ENCODE measurements around the gene TSPAN17.
A peak's percentile ranks its signal among the peaks of the same experiment; 100 is the strongest.
"Not testable (repeated sequence)": the region's sequence is repeated elsewhere in the genome, so short reads cannot be mapped to it uniquely, and the experiment has no call there.

The TSPAN17 gene, protein sequence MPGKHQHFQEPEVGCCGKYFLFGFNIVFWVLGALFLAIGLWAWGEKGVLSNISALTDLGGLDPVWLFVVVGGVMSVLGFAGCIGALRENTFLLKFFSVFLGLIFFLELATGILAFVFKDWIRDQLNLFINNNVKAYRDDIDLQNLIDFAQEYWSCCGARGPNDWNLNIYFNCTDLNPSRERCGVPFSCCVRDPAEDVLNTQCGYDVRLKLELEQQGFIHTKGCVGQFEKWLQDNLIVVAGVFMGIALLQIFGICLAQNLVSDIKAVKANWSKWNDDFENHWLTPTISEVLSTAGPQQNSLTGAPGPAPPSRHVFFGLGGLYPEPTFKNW

DNA sequence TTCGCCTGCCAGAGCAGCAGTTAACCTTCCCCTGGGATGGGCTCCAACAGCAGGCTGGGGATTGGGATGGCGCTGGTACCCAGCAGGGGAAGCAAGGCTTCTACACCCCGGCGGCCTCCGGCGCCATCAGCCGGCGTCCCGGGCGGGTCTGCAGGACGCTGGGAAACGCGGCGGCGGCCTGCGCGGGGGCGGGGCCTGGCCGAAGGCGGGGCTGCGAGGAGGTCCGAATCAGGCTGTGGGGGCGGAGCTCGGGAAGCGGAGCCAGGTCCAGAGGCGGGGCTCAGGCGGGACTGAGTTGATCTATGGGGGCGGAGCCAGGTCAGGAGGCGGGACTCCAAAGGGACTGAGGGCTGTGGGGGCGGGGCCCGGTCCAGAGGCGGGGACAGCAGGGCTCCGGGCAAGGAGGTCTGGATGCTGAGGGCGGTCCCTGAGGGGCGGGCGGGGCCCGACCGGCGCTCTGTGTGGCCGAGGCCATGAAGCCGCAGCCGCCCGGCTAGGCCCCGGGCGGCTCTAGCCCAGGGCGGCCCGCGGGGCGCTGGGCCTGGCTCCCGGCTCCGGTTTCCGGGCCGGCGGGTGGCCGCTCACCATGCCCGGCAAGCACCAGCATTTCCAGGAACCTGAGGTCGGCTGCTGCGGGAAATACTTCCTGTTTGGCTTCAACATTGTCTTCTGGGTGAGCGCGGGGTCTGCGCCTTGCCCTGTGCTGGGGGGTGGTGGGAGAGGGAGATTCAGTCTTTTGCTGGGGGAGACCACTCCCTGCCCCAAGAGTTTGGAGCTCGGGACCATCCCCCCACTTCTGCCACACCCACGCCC is at the start of gene TSPAN17:
TSS of gene TSPAN17 (plus strand) at position 455 of the 813 bp plus-strand sequence. CDS start at position 587, 132 bp downstream.
- peak; percentile 92 for DNase-seq

DNA sequence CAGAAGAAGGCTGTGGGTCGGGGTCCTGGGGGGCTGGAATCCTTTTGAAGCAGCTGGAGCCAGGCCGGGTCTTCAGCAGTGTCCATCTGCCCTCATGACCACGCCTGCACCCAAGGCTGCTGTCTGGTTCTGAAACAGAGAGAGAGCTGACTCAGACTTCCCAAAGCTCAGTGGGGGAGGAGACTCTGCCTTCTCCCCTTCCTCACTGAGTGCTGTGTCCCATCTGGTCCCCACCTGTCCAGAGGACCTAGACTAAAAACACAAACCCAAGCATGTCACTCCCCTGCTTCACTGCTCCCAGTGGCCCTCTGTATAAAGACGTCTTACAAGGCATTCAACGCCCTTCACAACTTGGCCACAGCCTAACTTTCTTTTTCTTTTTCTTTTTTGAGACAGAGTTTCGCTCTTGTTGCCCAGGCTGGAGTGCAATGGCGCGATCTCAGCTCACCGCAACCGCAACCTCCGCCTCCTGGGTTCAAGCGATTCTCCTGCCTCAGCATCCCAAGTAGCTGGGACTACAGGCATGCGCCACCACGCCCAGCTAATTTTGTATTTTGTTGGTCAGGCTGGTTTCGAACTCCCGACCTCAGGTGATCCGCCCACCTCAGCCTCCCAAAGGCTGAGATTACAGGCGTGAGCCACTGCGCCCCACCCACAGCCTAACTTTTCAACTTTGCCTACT is 47.4 kb upstream of the TSPAN17 start:
- DNase-seq: not testable (repeated sequence)

DNA sequence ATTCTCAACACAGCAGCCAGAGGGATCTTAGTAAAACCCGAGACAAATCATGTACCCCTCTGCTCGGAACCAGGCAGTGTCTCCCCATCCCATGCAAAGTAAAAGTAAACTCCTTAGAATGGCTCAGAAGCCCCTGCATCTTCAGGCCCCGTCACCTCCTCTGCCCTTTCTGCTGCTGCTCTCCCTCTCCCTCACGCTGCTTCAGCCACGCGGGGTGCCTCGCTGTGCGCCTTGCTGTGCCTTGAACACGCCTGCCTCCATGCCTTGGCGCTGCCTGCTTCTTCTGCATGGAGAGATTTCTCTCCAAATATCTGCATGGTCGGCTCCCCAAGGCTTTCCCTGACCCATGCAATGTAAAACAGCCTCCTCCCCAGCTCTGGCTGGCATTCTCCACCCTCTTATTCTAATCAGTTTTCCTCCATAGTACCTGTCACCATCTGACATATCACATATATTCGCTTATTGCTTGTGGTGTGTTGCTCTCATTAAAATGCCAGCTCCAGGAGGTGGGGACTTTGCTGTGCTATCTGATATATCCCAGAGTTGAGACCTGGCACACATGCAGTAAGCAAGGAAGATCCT is 45.3 kb upstream of the TSPAN17 start:
- DNase-seq: no peak

DNA sequence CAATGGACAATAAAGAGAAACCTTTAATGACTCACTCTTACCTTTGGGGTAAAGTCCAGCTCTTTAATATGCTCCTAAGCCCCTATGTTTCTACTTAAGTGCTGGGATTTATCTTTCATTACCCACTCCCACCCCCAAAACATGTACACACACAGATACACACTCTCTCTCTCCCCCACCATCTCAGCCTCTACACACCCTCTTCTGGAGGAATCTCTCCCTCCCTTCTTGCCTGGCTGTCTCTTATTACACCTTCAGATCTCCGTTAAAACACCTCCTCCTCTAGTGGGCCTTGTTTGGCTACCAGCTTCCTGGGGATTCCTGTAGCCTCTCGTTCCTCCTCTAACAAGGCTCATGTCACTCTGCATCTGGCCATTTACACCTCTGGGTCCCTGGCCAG is 44.2 kb upstream of the TSPAN17 start:
- no peak for DNase-seq

DNA sequence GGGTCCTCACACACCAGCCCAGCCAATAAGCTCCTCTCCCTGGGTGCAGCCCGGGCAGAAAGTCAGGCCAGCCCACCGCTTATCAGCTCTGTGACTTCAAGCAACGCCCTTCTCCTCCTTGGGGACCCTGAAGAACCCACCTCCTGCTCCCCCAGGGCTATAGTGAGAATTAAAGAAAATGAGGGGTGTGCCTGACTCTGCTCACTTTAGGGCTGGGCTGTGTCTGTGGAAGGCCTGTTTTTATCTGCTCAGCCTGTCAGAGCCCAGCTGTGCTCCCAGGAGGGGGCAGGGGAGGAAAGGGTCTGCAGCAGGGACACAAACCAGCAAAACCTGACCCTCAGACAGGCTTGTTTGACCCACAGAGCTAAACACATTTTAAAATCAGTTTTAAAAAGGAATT is 41.3 kb upstream of the TSPAN17 start:
- no peak for DNase-seq

DNA sequence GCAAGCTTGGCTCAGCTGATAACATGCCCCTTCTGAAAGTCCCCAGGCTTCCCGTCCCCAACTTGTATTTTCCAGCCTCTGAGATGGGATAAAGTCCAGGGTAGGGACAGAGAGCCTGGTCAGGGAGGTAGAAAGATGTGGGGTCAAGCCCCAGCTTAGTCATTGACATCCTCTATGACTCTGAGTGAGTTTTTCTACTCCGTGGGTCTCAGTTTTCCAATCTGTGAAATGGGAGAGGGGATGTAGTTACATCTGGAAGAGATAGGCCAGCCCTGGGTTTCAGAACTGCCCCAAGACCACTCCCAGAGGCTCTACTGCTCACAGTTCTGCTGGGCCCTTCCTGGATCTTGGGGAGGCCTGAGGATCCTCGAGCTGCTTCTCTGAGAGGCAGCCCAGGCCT is 40.4 kb upstream of the TSPAN17 start:
- DNase-seq: no peak

DNA sequence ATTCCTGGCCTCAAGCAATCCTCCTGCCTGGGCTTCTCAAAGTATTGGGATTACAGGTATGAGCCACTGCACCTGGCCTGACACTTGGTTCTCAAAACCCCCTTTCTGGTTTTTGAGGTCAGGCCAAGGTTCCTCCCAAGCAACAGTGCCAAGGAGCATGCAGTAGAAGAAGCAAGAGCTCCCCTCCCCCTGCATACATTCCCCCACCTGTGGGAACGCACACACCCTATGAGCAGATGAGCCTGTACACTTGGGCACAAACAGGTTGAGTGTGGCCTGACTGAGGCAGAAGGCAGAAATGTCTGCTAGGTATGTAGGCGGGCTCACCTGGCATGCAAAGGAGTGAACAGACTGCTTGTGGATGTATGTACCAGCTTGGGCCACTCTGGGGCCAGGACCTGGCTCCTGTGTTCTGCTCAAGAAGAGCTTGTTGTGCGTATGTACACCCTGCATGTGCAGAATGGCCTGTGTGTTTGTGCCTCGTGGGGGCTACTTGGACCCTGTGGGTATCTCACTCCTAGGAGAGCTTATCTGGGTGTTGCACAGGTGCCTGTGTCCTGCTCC is 39.1 kb upstream of the TSPAN17 start:
- DNase-seq: no peak

DNA sequence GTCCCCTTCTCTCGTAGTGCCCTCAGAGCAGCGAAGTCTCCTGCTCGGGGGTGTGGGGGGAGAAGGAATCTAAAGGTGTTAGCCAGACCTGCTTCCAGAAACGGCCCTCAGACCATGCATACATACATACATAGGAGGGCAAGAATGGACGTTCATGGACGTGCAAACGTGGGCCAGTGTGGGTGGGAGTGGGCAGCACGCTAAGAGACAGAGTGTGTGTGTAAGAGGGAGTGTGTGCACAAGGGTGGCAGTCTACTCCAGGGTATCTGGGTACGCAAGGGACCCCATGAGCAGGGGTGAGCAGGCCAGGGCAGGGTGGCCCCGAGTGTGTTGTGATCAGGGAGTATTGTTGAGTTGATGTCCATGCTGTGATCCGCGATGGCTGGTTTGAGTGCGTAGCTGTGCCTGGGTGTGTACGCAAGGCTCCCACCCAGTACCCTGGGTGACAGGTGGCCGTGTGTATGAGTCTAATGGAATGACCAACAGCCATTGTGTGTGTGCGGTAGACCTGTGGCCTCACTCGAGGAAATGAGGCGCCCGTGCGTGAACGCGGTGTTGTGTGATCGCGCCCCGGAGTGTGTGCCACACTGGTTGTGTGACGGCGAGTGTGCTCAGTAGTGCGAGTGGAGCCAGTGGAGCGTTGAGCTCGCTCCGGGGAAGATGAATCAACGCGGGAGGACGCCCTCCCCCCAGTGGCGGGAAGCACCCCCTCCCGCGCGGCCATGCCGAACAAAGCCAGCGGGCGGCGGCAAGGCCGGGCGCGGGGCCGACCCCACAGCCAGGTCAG is 38.2 kb upstream of the TSPAN17 start:
- DNase-seq: no peak

DNA sequence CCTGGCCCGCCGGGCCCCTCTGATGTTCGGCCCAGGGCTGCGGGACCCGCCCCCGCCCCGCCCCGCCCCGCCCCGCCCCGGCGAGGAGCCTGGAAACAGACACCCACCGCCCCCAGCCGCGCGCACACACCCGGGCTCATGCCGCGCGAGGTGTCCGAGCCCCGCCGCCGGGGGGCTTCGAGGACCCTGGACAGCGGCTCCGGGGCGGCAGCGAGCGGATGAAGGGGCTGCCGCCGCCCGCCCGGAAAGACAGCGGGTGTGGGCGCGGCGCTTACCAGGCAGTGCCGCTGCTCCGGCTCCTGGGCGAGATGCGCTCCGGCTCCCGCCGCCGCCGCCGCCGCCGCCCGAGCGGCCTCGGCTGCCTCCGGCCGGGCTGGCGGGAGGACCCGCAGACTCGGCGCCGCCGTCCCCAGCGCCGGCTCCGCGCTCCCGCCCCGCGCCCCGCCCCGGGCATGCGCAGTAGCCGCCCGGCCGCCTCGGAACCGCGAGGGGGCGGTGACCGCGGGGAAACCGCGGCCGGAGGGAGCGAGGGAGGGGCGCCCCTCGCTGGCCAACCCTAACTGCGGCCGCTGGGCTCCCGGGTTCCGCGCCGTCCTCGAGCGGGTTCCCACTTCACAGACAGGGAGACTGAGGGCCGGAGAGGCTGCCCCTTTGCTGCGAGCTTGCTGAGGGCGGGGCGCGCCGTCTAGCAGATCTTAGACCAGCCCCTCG is 37.4 kb upstream of the TSPAN17 start, which contains the start of gene GPRIN1:
TSS of gene GPRIN1 (minus strand) at position 433 of the 711 bp plus-strand sequence. CDS start 10,322 bp downstream, outside the sequence.
- DNase-seq: peak; percentile 28

DNA sequence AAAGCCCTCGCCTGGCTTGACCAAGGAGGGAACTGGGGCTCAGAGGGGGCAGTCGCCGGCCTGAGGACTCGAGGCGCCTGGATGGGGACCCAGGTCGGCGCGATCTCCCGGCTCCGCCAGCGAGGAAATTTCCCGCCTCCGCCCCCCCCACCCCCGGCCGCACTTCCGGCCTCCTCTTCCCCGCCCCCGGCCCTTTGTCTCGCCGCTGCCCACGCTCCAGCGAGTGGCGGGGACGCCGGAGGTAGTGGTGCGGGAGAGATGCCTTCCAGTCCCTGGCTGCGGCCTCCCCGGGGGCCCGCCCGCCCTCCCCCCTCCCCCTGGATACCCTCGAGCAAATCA is 36.9 kb upstream of the TSPAN17 start:
- DNase-seq: no peak

DNA sequence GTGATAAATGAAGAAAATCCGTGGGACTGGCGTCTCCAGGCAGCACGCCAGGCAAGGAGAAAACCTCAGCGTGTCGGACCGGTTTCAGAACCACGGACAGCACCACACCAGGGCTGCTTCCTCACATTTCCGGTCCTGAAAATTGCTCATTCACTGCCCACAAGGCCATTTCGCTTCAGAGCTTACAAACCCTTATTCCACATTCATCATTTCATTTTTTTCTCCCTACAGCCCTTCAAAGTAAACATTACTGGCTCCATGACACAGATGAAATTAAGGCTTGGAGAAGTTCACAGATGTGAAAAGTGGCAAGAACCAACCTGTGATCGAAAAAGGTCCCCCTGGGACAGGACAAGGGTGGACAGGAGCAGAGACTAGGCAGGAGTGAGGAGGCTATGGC is 35.8 kb upstream of the TSPAN17 start:
- no peak for DNase-seq

DNA sequence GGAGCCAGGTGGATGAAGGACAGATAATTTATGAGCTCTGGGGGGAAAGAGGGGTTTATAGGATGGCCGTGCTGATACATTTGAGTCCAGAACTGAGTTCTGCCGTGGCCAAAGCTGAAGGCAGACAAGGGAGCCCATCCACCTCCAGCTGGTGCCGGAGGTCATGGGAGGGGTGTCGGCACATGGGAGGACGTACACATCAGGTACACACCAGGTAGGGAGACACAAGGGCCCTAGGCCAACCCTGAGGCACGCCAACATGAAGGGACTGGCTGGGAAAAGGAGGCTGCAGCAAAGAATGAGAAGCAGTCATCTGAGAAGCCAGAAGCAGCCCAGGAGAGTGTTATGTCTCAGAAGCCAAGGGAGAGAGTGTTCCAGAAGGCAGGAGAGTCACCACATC is 35.3 kb upstream of the TSPAN17 start:
- no peak for DNase-seq

DNA sequence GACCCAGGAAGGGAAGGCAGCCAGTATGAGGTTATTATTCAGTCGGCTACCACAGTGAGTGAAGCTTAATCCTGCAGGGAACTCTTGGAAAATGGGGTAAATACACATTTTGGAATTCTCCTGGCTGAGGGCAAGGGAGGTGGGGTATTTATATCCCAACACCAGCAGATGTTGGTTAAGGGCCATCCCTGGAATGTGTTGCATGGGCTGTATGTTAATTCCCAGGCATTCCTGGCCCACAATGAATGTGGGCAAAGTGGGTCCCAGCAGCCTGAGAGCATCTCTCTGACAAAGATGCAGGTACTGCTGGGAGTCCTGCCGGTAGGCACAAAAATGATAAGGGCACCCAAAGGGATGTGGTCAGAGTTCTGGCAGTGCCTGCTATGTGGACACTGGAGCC is 34.4 kb upstream of the TSPAN17 start:
- DNase-seq: no peak

DNA sequence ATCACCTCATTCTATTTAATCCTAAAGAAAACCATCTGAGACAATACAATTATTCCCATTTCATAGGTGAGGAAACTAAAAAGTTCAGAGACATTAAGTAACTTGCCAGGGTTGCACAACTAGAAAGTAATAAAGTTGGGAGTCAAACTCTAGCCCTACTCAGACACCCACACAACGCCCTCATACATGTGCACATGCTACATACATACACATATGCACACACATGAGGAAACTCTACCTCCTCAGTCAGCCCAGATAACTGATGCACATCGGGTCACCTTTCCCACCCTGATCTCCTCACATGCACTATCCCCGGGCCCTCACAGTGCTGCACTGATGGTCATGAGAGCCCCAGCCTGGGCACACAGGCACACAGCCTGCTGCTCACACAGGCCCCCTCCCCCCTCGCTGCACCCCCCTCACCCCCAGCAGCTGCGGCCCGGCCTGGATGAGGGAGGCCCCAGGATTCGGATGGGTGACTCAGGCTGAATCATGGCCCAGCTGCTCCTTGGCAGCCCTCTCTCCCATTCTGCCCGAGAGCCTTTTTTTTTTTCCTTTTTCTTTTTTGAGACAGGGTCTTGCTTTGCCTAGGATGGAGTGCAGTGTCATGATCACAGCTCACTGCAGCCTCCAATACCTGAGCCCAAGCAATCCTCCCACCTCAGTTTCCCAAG is 32.3 kb upstream of the TSPAN17 start:
- DNase-seq: no peak

DNA sequence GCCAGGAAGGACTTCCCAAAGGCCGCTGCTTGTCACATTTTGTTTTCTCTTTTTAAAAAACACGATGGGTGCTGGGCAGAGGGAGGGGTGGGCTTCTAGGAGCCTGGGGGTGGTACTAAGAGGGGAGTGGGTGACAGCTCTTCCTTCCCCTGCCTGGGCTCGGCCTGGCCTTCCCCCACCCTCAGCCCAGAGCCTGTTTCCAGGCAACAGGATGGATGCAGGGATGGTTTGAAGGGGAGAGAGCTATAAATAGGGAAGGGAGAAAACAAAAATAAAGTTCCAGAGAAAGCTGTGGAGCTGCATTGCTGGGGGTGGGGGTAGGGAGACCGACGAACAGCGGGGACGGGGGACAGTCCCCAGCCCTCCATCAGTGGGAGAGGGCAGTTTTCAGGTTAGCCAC is 30.8 kb upstream of the TSPAN17 start:
- DNase-seq: no peak

DNA sequence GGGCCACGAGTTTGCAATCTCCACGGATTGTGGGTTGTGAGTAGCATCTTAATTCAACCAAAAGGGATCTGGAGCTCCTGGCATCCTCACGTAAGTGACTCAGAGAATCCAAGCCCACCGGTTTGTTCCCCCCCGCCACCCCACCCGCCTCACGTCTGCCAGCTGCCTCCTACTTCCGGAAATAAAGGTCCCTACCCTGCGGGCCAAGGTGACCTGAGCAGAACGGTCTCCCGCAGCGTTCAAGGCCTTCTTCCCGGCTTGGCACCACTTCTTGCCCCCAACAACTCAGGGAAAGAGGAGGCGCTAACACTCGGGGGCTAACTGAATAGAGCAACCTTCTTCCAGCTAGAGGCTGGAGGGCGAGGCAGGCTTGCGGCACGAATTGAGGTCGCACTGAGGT is 28.5 kb upstream of the TSPAN17 start:
- no peak for DNase-seq

DNA sequence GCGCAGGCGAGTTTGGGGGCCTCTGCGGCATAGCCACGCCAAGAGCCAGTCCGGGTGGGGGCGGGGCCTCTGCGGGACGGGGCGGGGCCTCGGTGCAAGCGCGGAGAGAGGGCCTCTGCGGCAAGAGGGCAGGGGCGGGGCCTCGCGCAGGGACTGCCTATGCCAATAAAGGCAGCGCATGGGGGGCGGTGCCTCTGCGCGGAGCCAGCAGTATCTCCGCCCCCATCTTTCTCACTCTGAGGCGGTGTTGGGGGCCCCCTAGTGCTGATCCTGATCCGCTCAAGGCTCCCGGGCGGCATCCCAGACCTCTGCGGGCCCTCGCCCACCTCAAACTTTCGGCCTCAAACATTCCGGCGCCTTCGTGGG is 28.1 kb upstream of the TSPAN17 start:
- no peak for DNase-seq

DNA sequence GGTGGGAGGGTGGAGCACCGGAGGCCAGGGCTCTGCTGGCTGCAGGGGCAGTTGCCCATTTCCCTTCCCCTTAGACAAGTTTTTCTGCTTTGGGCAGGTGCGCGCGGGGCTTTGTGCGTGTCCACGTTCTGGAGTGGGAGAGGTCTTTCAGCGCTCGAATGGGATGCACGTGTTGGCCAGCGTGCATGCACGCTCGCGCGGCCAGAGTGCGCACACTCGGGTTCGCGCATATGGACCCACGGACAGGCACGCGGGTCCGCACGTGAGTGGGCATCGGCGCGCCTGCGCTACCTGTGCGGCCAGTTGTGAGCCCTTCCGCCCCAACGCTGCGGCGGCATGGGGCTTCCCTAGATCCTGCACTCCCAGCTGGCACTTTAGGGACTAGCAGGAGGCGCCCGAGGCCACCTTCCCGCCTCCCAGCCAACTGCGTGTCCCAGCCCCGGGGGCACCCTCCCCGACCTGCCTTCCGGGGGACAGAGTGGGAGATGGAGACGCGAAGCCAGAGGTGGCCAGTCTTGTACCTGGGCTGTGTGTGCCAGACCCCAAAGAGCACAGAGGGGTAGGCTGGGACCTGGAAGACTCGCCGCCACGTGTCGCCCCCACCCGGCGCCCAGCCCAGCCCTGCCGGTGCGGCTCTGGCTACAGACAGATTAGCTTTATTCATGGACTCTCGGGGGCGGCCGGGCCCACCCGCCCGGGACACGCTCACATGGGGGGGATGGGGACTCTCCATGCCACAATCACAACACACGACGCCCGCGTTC is 27.5 kb upstream of the TSPAN17 start:
- DNase-seq: no peak

DNA sequence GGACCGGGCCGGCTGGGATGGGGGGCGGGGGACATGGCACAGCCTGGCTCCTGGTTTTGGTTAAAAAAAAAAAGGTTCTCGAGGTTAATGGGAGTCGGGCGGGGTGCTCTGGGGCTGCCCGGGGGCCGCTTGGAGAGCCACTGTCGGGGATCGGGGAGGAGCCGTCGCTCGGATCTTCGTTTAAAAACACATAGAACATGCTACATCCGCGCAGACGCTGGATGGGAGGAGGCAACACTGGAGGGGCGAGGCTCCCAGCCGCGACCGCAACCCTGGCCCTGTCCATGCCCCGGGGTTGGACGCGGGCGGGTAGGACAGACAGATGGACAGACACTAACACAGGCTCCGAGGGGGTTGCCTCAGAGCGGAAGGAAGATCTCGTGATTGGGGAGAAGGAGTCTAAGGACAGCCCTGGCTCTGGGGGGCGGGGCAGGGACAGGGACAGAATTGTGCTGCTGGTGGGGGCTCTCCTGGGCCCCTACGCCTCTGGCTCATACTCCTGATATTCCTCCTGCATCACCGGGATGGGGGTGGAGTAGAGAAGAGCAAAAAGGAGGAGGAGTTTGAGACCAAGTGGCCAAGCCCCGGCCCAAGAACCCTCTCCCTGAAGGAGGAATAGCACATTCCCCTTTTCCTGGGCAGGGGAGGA is 26.8 kb upstream of the TSPAN17 start:
- DNase-seq: no peak

DNA sequence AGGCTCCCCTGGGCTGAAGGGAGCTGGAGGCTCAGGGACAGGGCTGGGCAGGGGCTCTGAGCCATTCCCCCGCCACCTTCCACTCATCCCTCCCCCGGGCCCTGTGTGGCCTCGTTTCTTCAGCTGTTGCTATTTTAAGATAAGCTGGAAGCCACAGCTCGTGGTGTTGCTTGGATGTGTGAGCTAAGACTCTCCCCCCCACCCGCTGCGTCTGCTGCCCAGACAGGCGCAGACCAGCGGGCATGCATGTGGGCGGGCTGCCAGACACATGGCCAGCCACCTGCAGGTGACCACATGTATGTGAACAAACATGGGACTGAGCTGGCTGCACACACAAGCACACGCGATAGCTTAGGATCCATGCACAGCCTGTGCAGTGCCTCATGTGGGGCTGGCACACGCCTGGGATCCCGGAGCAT is 25.6 kb upstream of the TSPAN17 start:
- no peak for DNase-seq

All from SHP77 treated with DMSO at 0.1 percent for 48 hours (cell line).